NCI-H510A (cell line): ENCODE measurements around the gene MYL7.
A peak's percentile ranks its signal among the peaks of the same experiment; 100 is the strongest.
"Not testable (repeated sequence)": the region's sequence is repeated elsewhere in the genome, so short reads cannot be mapped to it uniquely, and the experiment has no call there.

Experiments
- DNase-seq: peaks from one replicate; lab custom pipeline; 2025; lab: John Stamatoyannopoulos, UW

MYL7 gene

GRCh38 chr7:44131173-44132029, 9.7 kb downstream of the MYL7 start:
- DNase-seq: peak; percentile 56

DNA sequence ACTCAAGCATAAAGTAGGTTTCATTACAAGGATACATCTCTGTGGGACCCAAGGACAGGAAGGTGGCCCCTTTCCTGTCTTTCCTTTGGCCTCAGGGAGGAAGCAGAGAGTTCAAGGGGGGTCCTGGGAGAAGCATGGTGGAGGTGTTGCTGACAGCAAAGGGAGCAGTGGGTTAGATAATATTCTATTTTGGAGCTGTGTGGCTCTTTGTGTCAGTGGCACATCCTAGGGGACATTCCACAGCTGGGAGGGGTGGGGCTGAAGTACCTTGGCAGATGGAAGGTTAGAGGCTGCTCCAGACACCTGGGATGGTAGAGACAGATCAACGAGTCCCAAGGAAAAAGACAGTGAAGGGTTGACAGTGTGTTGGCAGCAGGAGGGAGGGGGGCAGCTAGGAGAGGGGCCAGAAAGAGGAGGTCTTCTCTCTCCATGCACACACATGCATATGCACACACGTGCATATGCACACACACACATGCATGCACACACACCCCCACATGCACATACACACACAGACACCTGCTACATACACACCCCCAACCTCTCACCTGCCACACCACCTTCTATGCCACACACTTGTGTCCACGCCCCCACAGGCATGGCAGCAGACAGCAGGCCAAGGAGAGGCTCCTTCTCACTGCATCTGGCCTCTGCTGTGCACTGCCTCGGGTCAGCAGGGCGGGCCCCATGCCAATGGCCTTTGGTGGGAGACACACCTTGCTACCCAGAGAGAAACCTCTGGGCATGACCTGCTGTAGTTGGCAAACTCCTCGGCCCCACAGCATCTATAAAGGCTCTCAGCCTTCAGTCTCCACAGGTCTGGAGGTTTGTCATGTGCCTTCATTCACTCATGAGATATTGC, 12.2 kb downstream of the MYL7 start:
- no peak for DNase-seq

DNA sequence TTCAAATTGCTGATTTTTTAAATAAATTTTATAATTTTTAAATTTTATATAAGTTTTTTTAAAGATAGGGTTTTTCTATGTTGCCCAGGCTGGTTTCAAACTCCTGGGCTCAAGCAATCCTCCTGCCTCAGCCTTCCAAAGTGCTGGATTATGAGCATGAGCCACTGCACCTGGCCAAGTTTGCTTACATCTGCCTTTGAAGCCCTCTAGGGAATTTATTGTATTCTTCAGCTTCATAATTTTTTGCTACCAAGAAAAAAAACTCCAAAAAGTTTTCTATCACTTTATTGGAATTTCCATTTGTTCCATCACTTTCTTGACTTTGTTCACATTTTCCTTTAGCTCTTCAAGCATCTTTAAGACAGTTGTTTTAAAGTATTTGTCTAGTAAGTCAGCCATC, 14.0 kb downstream of the MYL7 start:
- DNase-seq: no peak

DNA sequence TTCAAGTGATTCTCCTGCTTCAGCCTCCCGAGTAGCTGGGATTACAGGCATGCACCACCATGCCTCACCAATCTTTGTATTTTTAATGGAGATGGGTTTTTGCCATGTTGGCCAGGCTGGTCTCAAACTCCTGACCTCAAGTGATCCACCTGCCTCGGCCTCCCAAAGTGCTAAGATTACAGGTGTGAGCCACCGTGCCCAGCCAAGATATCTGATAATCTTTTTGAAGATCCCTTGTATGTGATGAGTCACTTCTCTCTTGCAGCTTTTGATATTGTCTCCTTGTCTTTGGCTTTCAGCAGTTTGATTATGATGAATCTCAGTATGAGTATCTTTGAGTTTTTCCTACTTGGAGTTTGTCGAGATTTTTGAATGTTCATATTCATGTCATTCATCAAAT, 14.6 kb downstream of the MYL7 start:
- DNase-seq: not testable (repeated sequence)

- no peak for DNase-seq
These were observed 16.3 kb downstream of the MYL7 start for GRCh38 chr7:44124822-44125202.

DNA sequence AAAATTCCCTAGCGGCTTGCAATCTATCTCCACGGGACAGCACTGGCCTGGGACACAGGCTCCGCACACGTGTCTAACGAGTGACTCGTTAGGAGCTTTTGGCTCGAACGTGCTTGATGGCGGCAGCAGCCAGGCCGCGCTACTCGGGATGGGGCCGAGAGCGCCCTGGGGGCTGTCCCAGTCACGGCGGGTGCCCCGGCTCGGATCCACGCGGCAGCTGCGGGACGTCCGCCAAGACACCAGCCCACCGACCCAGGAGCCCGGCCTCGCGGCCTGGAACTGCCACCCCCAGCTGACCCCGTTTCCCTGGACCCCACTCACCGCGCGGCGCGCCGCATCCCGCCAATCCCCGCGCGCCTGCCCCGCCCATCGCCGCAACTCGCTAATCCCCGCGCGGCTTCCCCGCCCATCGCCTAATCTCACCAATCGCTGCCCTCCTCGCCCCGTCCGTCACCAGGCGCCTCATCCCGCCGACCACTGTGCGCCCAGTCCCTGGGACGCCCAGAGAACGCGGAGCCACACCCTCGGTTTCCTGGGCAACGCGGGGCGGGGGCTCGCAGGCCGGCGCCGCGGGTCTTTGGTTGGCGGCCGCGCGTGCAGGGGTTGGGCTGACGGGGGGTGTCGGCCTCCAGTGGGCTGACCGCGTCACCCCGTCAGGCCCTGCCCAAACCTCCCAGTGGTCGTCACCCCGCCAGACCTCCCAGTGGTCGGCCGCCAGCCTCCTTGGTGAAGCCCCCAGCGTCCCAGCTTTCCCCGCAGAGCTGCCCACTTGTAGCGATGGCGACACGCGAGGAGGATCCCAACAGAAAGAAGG, 17.7 kb downstream of the MYL7 start, which contains the start of gene POLD2:
TSS of gene POLD2 (minus strand) at position 359 of the 814 bp plus-strand sequence. CDS start 1,495 bp downstream, outside the sequence.
- peak; percentile 97 for DNase-seq

- no peak for DNase-seq
These were observed 18.6 kb downstream of the MYL7 start for GRCh38 chr7:44122529-44122928.

GRCh38 chr7:44121761-44122420, 19.2 kb downstream of the MYL7 start:
- no peak for DNase-seq

DNA sequence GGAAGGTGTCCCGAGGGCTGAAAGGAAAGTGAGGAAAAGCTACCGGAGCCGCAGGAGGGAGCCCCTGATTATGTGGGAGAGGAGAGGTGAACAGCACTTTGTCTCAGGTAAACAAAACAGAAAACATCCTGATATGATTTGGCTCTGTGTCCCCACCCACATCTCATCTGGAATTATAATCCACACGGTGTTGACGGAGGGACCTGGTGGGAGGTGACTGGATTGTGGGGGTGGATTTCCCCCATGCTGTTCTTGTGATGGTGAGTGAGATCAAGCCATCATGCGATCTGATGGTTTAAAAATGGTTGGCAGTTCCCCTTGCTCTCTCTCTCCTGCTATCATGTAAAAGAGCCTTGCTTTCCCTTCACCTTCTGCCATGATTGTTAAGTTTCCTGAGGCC, 20.7 kb downstream of the MYL7 start:
- DNase-seq: no peak

DNA sequence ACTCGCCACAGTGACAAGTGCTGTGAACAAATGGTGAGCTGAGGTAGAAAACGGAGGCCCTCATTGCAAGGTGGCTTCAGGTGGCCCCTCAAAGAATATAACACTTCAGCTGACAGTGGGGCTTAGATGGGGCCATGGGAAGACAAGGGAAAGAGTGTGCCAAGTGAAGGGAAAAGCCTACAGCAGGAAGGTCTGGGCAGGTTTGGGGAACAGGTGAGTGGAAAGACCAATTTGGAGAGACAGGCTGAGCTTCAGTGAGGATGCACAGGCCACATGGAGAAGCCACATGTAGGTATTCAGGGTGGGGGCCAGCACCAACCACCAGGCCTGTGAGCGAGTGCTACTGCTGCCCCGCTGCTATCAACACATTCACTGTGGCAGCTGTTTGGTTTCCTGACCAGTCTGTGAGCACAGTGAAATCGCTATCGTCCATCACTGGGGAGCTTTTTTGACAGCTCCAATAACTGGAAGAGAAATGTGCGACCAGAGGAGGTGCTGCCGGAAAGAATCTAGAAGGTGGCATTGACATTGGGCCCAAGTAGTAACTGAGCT, 21.2 kb downstream of the MYL7 start:
- DNase-seq: no peak

DNA sequence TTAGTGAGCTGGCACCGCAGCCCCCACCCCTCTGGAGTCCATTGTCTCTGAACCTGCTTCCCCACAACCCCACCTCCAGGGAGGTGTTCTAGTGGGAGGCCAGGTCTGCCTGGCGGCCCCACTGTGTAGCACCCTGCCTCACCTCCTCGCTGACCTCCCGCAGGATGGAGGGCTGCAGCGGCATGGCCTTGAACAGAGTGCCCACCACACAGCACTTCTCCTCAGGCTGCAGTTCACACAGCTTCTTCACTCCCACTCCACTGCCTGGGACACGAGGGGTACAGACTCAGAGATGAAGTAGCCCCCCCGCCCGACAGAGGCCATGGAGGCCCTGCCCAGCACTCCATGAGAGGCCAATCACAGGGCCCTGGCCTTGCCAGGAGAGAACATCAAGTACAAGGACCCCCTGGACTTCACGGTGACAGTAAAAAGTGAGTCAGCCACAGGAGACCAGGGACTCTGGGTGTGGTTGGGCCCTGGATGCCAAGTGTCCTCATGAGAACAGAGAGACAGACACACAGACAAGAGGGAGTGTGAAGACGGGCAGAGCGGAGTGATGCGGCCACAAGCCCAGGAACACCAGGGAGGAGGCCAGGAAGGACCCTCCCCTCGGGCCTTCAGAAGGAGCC, 23.2 kb downstream of the MYL7 start:
- DNase-seq: no peak

GRCh38 chr7:44116789-44117666, 24.1 kb downstream of the MYL7 start:
- DNase-seq: no peak

DNA sequence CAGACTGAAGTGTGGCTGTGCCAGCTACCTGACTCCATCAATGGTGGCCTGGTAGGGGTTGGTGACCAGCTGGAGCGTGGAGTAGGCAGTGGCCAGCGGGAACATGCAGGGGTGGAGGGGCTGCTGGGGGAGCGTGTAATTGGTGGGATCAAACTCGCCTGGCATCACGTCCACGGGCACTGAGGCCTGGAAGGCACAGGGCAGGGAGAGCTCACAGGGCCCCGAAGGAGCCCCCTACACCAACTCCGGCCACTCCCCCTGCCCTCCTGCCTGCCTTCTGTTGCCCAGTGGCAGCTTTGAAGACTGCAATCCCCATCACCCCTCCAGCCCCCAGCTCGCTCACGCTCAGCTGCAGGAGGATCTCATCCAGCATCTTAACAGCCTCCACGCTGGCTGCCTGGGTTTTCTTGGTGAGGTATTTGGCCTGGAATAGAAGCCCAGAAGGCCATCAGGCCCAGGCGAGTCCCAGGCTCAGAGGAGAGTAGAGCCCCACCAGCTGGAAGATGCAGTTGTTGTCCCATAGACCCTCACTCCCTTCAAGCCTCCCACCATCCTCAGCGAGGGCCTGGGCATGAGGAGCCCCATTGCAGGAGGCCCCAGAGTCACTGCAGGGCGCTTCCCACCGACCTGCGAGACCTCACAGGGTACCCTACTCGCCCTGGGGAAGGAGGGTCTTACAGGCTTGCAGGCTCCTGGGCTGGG, 24.9 kb downstream of the MYL7 start:
- no peak for DNase-seq

GRCh38 chr7:44114586-44115310, 26.4 kb downstream of the MYL7 start:
- no peak for DNase-seq

DNA sequence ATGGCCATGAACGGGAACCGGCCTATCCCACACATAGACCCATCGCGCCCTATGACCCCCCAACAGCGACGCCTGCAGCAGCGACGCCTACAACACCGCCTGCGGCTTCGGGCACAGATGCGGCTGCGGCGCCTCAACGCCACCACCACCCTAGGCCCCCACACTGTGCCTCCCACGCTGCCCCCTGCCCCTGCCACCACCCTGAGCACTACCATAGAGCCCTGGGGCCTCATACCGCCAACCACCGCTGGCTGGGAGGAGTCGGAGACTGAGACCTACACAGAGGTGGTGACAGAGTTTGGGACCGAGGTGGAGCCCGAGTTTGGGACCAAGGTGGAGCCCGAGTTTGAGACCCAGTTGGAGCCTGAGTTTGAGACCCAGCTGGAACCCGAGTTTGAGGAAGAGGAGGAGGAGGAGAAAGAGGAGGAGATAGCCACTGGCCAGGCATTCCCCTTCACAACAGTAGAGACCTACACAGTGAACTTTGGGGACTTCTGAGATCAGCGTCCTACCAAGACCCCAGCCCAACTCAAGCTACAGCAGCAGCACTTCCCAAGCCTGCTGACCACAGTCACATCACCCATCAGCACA, 27.3 kb downstream of the MYL7 start:
- no peak for DNase-seq

GRCh38 chr7:44112997-44113763, 28.0 kb downstream of the MYL7 start:
- DNase-seq: no peak
